CD14-positive monocyte (primary cell): Measurements from ENCODE around the gene SFN. TPM values are rescaled to one million over a fixed set of nuclear protein-coding genes. Genes with fewer than 3 reads are reported as not detected.

Experiments
- DNase-seq, 3 donors: peaks; one replicate each; pipeline ENCODE4 v3.0.0-alpha.2; 2011 to 2022
- H2AFZ ChIP-seq: 2 replicates; pipeline ENCODE4 v1.6.0; 2012; ENCODE audit warnings: mild to moderate bottlenecking, low read depth, low read length, inconsistent platforms; ENCODE audit not compliant: insufficient read depth, poor library complexity, severe bottlenecking
- H3K27ac ChIP-seq, 2 donors: 1 replicate in 1 of 2; 2 replicates in 1 of 2; pipeline ENCODE4 v1.5.1; 2012 to 2013; ENCODE audit warnings: low read length in 2 of 2, control low read depth in 1 of 2, inconsistent platforms in 1 of 2, low read depth in 1 of 2, mild to moderate bottlenecking in 1 of 2
- H3K27me3 ChIP-seq, 2 donors: one replicate each; pipeline versions ENCODE4 v1.6.0 to v1.6.1; 2011 to 2013; ENCODE audit warnings: low read length in 2 of 2; ENCODE audit not compliant: control insufficient read depth in 2 of 2, insufficient read depth in 2 of 2
- H3K36me3 ChIP-seq, 2 donors: replicated peaks in 1 of 2; 1 replicate in 1 of 2; 2 replicates in 1 of 2; pipeline versions ENCODE4 v1.5.1 to v1.6.1; 2012 to 2013; ENCODE audit warnings: low read length in 2 of 2, control low read depth in 1 of 2, inconsistent platforms in 1 of 2, mild to moderate bottlenecking in 1 of 2; ENCODE audit not compliant: insufficient read depth in 2 of 2, control insufficient read depth in 1 of 2
- H3K4me1 ChIP-seq, 2 donors: 1 replicate in 1 of 2; 2 replicates in 1 of 2; pipeline versions ENCODE4 v1.5.1 to v1.6.1; 2012 to 2013; ENCODE audit warnings: low read length in 2 of 2, control low read depth in 1 of 2, inconsistent platforms in 1 of 2, mild to moderate bottlenecking in 1 of 2, moderate library complexity in 1 of 2; ENCODE audit not compliant: insufficient read depth in 2 of 2, control insufficient read depth in 1 of 2
- H3K4me2 ChIP-seq: replicated peaks from 2 replicates; pipeline ENCODE3; 2012; ENCODE audit warnings: low read length, moderate library complexity, mild to moderate bottlenecking; ENCODE audit not compliant: poor library complexity, severe bottlenecking; ENCODE audit errors: extremely low read depth
- H3K4me3 ChIP-seq, 3 experiments: fragments of 200-600 bp in 1 of 3; sonication (generic) in 1 of 3; replicated peaks in 1 of 3; 1 replicate in 2 of 3; 2 replicates in 1 of 3; pipeline ENCODE4 v1.5.1; 2011 to 2013; ENCODE audit warnings: low read length in 3 of 3, mild to moderate bottlenecking in 3 of 3, control low read depth in 2 of 3, low read depth in 2 of 3, inconsistent platforms in 1 of 3, moderate library complexity in 1 of 3
- H3K79me2 ChIP-seq: 2 replicates; pipeline ENCODE4 v1.6.0; 2012; ENCODE audit warnings: mild to moderate bottlenecking, control low read depth, inconsistent platforms, low read length, moderate library complexity; ENCODE audit not compliant: insufficient read depth
- H3K9ac ChIP-seq: 2 replicates; pipeline ENCODE4 v1.6.0; 2017; ENCODE audit warnings: low read length, mild to moderate bottlenecking; ENCODE audit not compliant: insufficient read depth, poor library complexity, severe bottlenecking
- H3K9me3 ChIP-seq, 2 donors: replicated peaks in 1 of 2; 1 replicate in 1 of 2; 2 replicates in 1 of 2; pipeline versions ENCODE4 v1.5.1 to v1.6.1; 2012 to 2013; ENCODE audit warnings: low read length in 2 of 2, control low read depth in 1 of 2; ENCODE audit not compliant: control insufficient read depth in 1 of 2, insufficient read depth in 1 of 2
- H4K20me1 ChIP-seq: 2 replicates; pipeline ENCODE4 v1.6.0; 2012; ENCODE audit warnings: mild to moderate bottlenecking, low read length, control low read depth, moderate library complexity; ENCODE audit not compliant: insufficient read depth
- H3K27ac Mint-ChIP-seq, 7 donors: one replicate each; pipeline ENCODE4 v1.8.0; 2020; ENCODE audit warnings: mild to moderate bottlenecking in 7 of 7, mixed read lengths in 7 of 7, moderate library complexity in 6 of 7, inconsistent platforms in 2 of 7
- H3K27me3 Mint-ChIP-seq, 3 donors: one replicate each; pipeline ENCODE4 v1.8.0; 2021 to 2022; ENCODE audit warnings: low read depth in 3 of 3, mild to moderate bottlenecking in 3 of 3, mixed read lengths in 3 of 3, moderate library complexity in 3 of 3, inconsistent platforms in 1 of 3
- H3K36me3 Mint-ChIP-seq, 2 donors: one replicate each; pipeline ENCODE4 v1.8.0; 2020; ENCODE audit warnings: mixed read lengths in 2 of 2, inconsistent platforms in 1 of 2, mild to moderate bottlenecking in 1 of 2
- H3K4me1 Mint-ChIP-seq: one replicate; pipeline ENCODE4 v1.8.0; 2020; ENCODE audit warnings: mild to moderate bottlenecking, mixed read lengths
- H3K4me3 Mint-ChIP-seq, 2 donors: one replicate each; pipeline ENCODE4 v1.8.0; 2020; ENCODE audit warnings: mild to moderate bottlenecking in 2 of 2, mixed read lengths in 2 of 2, moderate library complexity in 1 of 2
- H3K9me3 Mint-ChIP-seq, 7 donors: one replicate each; pipeline ENCODE4 v1.8.0; 2020 to 2022; ENCODE audit warnings: mixed read lengths in 7 of 7, mild to moderate bottlenecking in 6 of 7, moderate library complexity in 6 of 7, inconsistent platforms in 2 of 7
- WGBS: methylation state at CpG from one replicate; pipeline ENCODE4 v1.1.5; 2013; ENCODE audit warnings: missing lambda C conversion rate; ENCODE audit not compliant: insufficient coverage; 5-methylcytosine and 5-hydroxymethylcytosine counted together
- intact Hi-C, 2 donors: fragments of 100-400 bp; cut with micrococcal nuclease; formaldehyde crosslinking; loops; one replicate each; pipeline versions ENCODE4 v1.15.0 to v1.15.1; 2023
- polyA plus RNA-seq, 3 donors: library from polyadenylated mRNA; depleted of rRNA in 1 of 3; unstranded in 2 of 3; stranded (reverse) in 1 of 3; fragments of 300-500 nt in 2 of 3; fragments of >200 nt in 1 of 3; fragmentation: Illumina TruSeq in 2 of 3; gene quantifications; 1 replicate in 2 of 3; 2 replicates in 1 of 3; pipeline ENCODE4 v1.2.3, GENCODE V29; 2012 to 2021
- TF ChIP-seq, protein P1 (sequence below): fragments of 200-600 bp; IDR thresholded peaks from one replicate; pipeline ENCODE4 v1.8.0; 2022; ENCODE audit warnings: antibody characterized with exemption, mild to moderate bottlenecking

Gene SFN
- polyA plus RNA-seq, 3 donors = 0.36 TPM; not detected in 2

DNA sequence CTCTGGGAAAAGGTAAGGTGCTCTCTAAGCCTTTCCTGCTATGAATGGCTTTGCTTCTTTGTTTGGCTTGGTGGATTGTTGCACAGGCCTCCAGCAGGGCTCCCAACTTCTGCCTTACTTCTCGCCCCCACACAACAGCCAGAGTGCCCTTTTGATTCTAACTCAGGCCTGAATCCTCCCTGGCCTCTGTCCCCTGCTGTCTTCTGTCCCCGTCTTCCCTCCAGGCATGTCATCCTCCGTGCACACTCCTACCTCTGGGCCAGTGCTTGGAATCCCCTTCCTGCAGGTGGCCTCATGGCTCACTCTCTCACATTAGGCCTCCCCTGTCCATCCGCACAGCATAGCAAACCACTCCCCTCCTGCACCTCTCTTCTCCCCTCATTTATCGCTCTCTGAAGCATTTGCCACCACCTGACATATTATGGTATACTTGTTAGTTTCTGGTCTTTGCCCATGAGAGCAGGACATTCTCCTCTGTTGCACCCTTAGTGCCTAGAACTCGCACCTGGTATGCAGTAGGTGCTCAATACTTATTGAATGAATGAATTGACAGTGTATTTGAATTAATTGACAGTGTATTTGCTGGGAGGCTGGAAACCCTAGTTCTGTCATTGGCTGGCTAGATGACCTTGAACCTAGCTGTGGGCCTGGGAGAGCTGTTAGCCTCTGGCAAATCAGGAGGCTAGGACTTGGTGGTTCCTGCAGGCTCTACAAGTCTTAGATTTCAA is 33.6 kb upstream of the SFN start:
- TF ChIP-seq, protein P1, sequence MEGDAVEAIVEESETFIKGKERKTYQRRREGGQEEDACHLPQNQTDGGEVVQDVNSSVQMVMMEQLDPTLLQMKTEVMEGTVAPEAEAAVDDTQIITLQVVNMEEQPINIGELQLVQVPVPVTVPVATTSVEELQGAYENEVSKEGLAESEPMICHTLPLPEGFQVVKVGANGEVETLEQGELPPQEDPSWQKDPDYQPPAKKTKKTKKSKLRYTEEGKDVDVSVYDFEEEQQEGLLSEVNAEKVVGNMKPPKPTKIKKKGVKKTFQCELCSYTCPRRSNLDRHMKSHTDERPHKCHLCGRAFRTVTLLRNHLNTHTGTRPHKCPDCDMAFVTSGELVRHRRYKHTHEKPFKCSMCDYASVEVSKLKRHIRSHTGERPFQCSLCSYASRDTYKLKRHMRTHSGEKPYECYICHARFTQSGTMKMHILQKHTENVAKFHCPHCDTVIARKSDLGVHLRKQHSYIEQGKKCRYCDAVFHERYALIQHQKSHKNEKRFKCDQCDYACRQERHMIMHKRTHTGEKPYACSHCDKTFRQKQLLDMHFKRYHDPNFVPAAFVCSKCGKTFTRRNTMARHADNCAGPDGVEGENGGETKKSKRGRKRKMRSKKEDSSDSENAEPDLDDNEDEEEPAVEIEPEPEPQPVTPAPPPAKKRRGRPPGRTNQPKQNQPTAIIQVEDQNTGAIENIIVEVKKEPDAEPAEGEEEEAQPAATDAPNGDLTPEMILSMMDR = no peak
- Histone ChIP-seq H3K9me3 (no peaks in the 10 kb centered on the region), H3K4me1 (peaks cover 60 to 75% of the 10 kb centered on the region in 2 donors), H3K4me3 (peak overlapping the region in 1 of 3 experiments; percentile 59), H4K20me1 (peaks cover 47% of the 10 kb centered on the region), H3K79me2 (peaks cover 45% of the 10 kb centered on the region), H2AFZ (no peak overlapping the region), H3K27me3 (no peaks in the 10 kb centered on the region), H3K9ac (no peak overlapping the region), H3K27ac (peak overlapping the region; percentile 75 to 81), H3K4me2 (peak overlapping the region; percentile 55), H3K36me3 (peaks cover 14 to 20% of the 10 kb centered on the region in 2 donors)
- intact Hi-C loops = loop anchor here in 1 of 2 donors (5.0 kb wide), 1 partner anchor 33 kb away; the partner anchor contains the start of gene SFN
- H3K4me3 Mint-ChIP-seq = peak overlapping the region; percentile 66 to 92
- DNase-seq = no peak
- WGBS = 91% methylated on average over 4 of the region's 6 CpGs
- H3K27ac Mint-ChIP-seq = peak overlapping the region; percentile 86 to 96 (median 91)
- no peaks in the 10 kb centered on the region for H3K9me3 Mint-ChIP-seq
- H3K36me3 Mint-ChIP-seq = peaks cover 30 to 45% of the 10 kb centered on the region in 2 donors
- H3K27me3 Mint-ChIP-seq = peaks cover 2 to 5% (median 3%) of the 10 kb centered on the region in 3 donors
- peaks cover 76% of the 10 kb centered on the region for H3K4me1 Mint-ChIP-seq

DNA sequence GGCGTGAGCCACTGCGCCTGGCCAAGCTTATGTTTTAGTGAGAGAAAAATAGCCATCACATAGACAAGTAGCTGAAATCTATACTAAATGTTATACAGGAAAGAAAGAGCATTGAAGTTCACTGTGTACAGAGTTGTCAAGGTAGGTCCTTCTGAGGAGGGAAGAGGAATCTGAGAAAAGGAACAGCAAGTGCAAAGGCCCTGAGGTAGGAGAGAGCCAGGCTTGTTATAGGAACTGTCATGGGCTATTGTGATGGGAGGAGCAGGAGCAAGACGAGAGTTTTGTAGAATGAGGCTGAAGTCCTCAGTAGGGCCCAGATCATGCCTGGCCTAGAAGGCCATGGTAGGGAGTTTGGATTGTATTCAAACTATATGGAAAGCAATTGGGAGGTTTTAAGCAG is 31.9 kb upstream of the SFN start:
- TF ChIP-seq, protein P1 = no peak
- Mint-ChIP-seq H3K9me3 (peaks cover 0 to 2% (median 0%) of the 10 kb centered on the region in 7 donors), H3K4me1 (peaks cover 68% of the 10 kb centered on the region), H3K36me3 (peaks cover 45 to 62% of the 10 kb centered on the region in 2 donors), H3K4me3 (no peak overlapping the region), H3K27ac (peak overlapping the region in 4 of 7 donors; percentile 2 to 73 (median 26)), H3K27me3 (peaks cover 2 to 6% (median 3%) of the 10 kb centered on the region in 3 donors)
- no peak overlapping the region for H3K4me2 ChIP-seq
- no peak overlapping the region for H2AFZ ChIP-seq
- peaks cover 27 to 37% of the 10 kb centered on the region in 2 donors for H3K36me3 ChIP-seq
- 93% methylated on average over 1 of the region's 3 CpGs for WGBS
- H3K9me3 ChIP-seq = no peaks in the 10 kb centered on the region
- intact Hi-C loops = no loop called here
- peaks cover 54% of the 10 kb centered on the region for H4K20me1 ChIP-seq
- DNase-seq = no peak
- H3K4me1 ChIP-seq = peaks cover 56 to 68% of the 10 kb centered on the region in 2 donors
- no peak overlapping the region for H3K9ac ChIP-seq
- no peaks in the 10 kb centered on the region for H3K27me3 ChIP-seq
- no peak overlapping the region for H3K27ac ChIP-seq
- H3K79me2 ChIP-seq = peaks cover 44% of the 10 kb centered on the region
- no peak overlapping the region for H3K4me3 ChIP-seq
